GM21515 (cell line): Measurements from ENCODE around the gene IFI30.
A peak's percentile ranks its signal among the peaks of the same experiment; 100 is the strongest.
"Not testable (repeated sequence)": the region's sequence is repeated elsewhere in the genome, so short reads cannot be mapped to it uniquely, and the experiment has no call there.

Source experiments
- ATAC-seq: cut with Tn5 transposase; IDR thresholded peaks from one replicate; pipeline ENCODE4 v1.9.1; 2021; ENCODE audit not compliant: unreplicated experiment

Gene IFI30

DNA sequence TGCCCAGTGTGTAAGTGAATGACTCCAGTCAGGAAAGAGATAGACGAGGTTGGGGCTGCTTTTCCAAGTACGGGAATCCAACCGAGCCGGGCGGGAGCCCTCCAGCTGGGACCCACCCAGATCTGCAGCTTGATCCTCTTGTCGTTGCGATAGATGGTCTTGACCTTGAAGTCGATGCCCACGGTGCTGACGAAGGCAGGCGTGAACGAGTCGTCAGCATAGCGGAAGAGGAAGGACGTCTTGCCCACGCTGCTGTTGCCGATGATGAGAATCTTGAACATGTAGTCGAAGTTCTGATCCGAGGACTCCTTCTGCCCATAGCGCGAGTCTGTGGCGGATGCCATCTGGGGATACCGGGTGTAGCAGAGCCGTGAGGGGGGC is 28.8 kb downstream of the IFI30 start:
- ATAC-seq: no peak

DNA sequence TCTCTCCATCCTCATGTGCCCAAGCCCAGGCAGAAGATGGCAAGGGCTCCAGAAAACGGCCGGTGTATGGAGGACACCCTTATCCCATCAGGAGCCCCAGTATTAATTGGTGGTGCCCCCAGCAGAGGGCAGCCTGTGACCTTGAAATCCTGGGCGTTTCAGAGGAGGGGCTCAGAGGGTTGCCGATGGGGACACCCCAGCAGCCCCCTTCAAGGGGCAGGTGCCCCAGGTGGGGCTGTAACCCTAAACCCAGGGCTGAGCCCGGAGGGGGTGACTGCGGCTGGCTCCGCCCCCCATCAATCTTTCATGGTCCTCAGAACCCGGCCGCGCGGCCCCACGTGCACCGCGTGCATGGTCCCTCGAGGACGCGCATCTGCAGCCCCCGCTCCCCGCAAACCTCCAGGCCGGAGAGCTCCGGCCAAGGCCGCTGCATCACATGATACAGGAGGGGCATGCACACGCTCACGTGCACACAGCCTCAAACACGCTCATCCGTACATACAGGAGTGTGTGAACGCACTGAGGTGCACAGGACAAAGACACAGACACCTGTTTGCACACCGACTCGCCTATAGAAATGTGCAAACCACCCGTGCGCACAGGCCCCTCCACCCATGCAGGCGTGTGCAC is 29.3 kb downstream of the IFI30 start:
- ATAC-seq: no peak

DNA sequence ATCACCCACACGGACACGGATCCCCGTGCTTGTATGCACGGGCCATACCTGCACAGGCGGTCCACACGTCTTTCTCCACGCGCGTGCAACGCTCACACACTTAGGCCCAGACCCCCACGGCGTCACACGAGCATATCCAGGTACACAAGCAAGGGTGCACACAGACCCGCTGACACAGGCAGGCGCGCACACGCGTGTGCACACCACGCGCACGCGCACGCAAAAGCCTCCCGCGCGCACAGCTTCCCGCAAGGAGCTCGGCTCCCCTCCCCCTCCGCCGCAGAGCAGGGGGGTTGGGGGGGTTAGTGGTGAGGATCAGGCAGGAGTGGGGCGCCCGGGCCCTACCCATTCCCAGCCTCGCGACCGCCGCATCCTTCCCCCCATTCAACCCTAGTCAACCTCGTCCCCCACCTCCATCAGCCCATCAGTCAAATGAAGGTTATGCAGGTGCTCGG is 29.8 kb downstream of the IFI30 start:
- ATAC-seq: no peak

DNA sequence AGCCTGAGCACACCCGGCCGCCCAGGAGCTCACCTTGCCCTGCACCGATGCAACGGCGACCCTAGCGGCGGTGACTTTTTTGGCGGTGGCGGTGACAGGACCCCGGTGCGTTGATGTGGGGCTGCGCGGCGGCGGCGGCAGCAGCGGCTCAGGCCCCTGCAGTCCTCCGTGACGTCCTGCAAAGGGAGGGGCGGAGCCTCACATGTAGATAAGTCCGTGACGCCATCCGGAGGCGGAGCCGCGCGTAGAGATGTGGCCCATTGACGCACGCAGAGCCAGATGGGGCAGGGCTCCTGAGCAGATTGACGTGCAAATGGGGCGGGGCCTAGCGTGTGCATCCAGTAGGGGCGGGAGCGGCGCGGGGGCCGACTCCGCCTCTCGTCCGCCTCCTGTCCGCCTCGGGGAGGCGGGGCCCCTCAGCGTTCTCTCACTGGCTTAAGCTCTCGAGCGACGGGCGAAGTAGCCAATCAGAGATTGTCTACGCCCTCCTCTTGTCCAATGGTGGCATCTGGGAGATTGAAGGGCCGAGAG is 30.3 kb downstream of the IFI30 start, which contains the start of gene RAB3A:
TSS of gene RAB3A (minus strand) at position 180 of the 531 bp plus-strand sequence. CDS start 1,302 bp downstream, outside the sequence.
- peak; percentile 87 for ATAC-seq

DNA sequence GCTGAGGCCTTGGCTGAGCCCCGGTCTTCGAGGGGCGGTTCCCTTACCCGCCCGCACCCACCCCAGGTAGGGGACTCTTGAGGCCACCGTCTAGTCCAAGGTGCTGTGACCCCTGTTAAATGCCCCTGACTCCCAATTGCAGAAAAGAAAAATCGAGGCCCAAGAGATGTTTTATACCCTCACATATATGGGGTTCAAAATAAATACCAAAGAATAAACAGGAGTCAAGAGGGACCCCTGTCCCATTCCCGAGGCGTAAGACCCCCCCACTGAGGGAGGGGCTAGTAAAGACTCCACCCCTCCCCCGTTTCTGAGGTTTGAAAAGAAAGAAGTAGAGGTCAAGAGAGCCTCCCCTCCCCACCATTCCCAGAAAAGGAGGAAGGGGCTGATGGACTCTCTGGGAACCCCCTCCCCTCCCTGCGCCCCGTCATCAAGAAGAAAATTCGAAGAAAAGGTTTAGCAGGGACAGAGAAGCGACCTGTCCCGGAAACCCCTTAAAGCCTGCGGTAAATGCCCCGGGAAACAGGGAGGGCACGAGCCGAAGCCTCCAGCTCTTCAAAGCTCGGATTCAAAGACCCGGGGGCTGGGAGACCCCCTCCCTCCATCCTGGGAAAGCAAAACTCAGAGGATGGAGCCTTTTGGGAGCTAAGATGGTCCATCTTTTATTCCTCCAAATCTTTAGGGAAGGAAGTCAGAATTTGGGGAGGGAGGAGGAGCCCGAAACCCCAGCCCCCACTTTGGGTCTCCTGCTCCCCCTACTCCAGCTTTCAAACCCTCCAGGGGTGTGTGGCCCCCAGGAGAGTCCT is 31.0 kb downstream of the IFI30 start:
- ATAC-seq: peak; percentile 15

GRCh38 chr19:18205200-18205892 is 31.7 kb downstream of the IFI30 start:
- no peak for ATAC-seq

GRCh38 chr19:18206018-18206417 is 32.4 kb downstream of the IFI30 start:
- no peak for ATAC-seq

GRCh38 chr19:18208098-18208951 is 34.7 kb downstream of the IFI30 start:
- no peak for ATAC-seq

- not testable (repeated sequence) for ATAC-seq
Measured at GRCh38 chr19:18209912-18210311, 36.3 kb downstream of the IFI30 start.

GRCh38 chr19:18211683-18212082 is 38.1 kb downstream of the IFI30 start:
- no peak for ATAC-seq

DNA sequence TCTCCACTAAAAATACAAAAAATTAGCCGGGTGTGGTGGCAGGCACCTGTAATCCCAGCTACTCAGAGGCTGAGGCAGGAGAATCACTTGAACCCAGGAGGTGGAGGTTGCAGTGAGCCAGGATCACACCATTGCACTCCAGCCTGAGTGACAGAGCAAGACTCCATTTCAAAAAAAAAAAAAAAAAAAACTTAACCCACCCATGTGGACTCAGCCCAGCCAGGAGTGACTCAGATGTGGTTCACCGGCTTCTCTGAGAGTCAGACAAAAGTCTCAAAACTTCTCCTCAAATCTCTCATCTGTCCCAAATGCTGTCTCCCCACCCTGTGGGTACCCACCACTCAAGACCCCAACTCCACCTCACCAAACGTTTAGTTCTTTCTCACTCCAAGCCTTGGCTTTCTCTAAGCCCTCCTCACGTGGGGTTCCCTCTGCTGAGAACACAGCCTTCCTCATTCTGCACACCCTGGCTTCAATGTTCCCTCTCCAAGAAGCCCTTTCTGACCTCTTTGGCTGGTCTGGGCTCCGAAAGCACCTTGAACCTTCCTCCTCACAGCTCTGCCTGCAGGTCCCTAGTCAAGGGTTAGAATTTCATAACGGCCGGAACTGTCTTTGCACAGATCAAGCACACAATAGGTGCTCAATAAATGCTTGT is 41.3 kb downstream of the IFI30 start:
- ATAC-seq: no peak

- ATAC-seq: no peak
Measured at GRCh38 chr19:18216789-18217188, 43.2 kb downstream of the IFI30 start.

DNA sequence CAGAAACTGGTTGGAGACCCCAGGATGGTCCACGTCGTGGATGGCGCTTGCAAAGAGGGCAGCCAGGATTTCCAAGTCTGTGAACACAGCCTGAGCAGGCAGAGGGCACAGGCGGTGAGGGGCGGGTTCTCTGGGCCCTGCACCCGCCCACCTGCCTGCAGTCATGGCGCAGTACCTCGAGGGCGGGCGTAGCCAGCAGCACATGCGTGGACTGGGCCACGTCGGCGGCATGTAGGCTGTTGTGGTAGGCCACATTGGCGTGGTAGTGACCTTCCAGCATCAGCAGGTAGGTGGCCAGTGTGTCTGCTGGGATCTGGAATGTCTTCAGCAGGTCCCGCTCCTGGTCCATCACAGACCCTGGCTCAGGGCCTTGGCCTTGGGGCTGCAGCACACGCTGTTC is 44.5 kb downstream of the IFI30 start:
- no peak for ATAC-seq

DNA sequence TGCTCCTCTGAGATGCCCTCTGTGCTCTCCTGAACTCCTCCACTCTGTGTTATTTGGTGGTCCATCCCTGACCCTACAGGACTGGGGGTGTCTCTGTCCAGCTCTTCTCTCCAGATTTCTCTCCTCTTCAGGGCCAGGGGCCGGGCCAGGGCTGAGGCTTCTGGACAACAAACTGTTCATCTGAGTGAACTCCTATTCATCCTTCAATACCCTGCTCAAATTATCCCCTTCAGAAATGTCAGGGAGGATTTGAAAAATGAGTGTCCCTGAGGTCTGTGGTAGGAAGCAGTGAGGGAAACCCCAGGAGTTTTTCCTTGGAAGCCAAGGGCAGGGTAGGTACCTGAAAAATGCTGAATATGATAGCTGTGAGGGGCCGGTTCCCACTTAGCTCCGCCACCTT is 45.0 kb downstream of the IFI30 start:
- no peak for ATAC-seq

GRCh38 chr19:18219911-18220631 is 46.5 kb downstream of the IFI30 start:
- no peak for ATAC-seq

DNA sequence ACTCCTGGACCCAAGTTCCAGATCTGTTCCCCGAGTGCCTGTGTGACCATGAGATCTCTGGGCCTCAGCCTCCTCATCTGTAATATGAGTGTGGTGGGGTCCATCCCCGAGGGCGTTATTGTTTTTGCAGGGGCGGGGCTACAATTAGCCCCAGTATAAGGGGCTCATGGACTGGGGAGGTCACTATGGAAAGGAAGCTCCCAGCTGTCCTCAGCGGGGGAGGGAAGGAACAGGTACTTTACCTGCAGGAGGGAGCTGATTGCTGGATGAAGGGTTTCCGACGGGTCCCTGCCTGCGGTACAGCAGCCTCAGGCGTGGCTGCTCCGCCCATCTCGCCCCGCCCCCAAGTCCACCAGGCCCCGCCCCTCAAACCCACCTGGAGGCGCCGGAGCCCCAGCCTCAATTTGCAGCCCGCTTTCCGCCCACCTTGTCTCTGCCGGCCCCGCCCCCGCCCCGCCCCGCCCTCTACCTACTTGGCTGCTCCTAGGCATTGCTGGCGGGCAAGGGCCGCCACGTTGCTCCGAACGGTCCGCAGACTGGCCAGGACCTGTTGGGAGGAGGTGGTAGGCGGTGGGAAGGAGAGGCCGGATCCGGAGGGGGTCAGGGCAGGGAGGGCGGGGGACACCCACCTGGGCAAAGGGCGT is 47.1 kb downstream of the IFI30 start:
- ATAC-seq: no peak

- ATAC-seq: no peak
Measured at GRCh38 chr19:18221815-18222725, 48.5 kb downstream of the IFI30 start.
